ENCODE data around the gene SLC2A4RG. TPM values are rescaled to one million over a fixed set of nuclear protein-coding genes. Genes with fewer than 3 reads are reported as not detected.

SLC2A4RG gene
- total RNA-seq, 4 donors from 2014 or later, result 26.0 to 55.9 (median 39.3) TPM

GRCh38 chr20:63790572-63791168, 51.1 kb downstream of the SLC2A4RG start:
- Histone ChIP-seq H3K9me3 (no peaks in the 10 kb centered on the region), H3K4me3 (replicated peaks in 1 of 3) (no peak overlapping the region), H3K4me1 (no peaks in the 10 kb centered on the region), H3K27me3 (no peaks in the 10 kb centered on the region), H3K27ac (no peak overlapping the region), H3K36me3 (peaks cover 17 to 20% of the 10 kb centered on the region in 2 donors)
- 94% methylated on average over 37 of the region's 37 CpGs for WGBS, 2 donors
- intact Hi-C loops (cut with DNase I), result no loop called here
- TF ChIP-seq POLR2A (IDR thresholded peaks at IDR 0.05) (no peak), CTCF (IDR thresholded peaks at IDR 0.05) (no peak)
- DNase-seq, result no peak

- Histone ChIP-seq H3K9me3 (no peaks in the 10 kb centered on the region), H3K27me3 (no peaks in the 10 kb centered on the region), H3K4me1 (peaks cover 0 to 4% of the 10 kb centered on the region in 2 donors), H3K4me3 (replicated peaks in 1 of 3) (no peak overlapping the region), H3K27ac (peak overlapping the region in 1 of 3 donors; percentile 1), H3K36me3 (peaks cover 17 to 20% of the 10 kb centered on the region in 2 donors)
- intact Hi-C loops (cut with DNase I), result no loop called here
- WGBS, 2 donors, result 76 to 77% methylated on average over 16 to 23 of the region's 23 CpGs
- TF ChIP-seq CTCF (IDR thresholded peaks at IDR 0.05) (no peak), POLR2A (IDR thresholded peaks at IDR 0.05) (no peak)
- no peak for DNase-seq
These were observed 52.1 kb downstream of the SLC2A4RG start for GRCh38 chr20:63791497-63792156.

- Histone ChIP-seq H3K27me3 (no peaks in the 10 kb centered on the region), H3K36me3 (peaks cover 17 to 20% of the 10 kb centered on the region in 2 donors), H3K9me3 (no peaks in the 10 kb centered on the region), H3K4me1 (peaks cover 0 to 4% of the 10 kb centered on the region in 2 donors), H3K27ac (no peak overlapping the region), H3K4me3 (replicated peaks in 1 of 3) (no peak overlapping the region)
- TF ChIP-seq POLR2A (IDR thresholded peaks at IDR 0.05), result no peak
- TF ChIP-seq CTCF (IDR thresholded peaks at IDR 0.05), result no peak
- 78 to 81% methylated on average over 11 to 20 of the region's 20 CpGs for WGBS, 2 donors
- intact Hi-C loops (cut with DNase I), result no loop called here
- DNase-seq, result no peak
These were observed 53.3 kb downstream of the SLC2A4RG start for GRCh38 chr20:63792866-63793265.

Small RNAs within 50 kb of the gene (small RNA-seq; reads per million reads assigned to genes)
- not detected for gene LIME1
- not detected for gene TNFRSF6B

Other genes with a start within 250 kb of the SLC2A4RG start
- gene EEF1A2, start 240.7 kb upstream of the SLC2A4RG start, total RNA-seq, result 1 to 10 TPM in 3 of 4 donors, under 1 TPM in 1; 0.22 to 2.0 (median 1.3) TPM
- gene PPDPF, start 219.0 kb upstream of the SLC2A4RG start, total RNA-seq, result 100 to 1,000 TPM in 3 of 4 donors, 10 to 100 TPM in 1; 82.0 to 226 (median 146) TPM
- gene PTK6, start 202.4 kb upstream of the SLC2A4RG start, total RNA-seq, result under 1 TPM in 1 of 4 donors, not detected in 3; 0.11 TPM
- not detected for gene SRMS, start 192.0 kb upstream of the SLC2A4RG start, total RNA-seq
- under 1 TPM in 3 of 4 donors, not detected in 1; 0.39 to 0.89 (median 0.40) TPM for gene FNDC11, start 185.6 kb upstream of the SLC2A4RG start, total RNA-seq
- 10 to 100 TPM; 24.3 to 45.5 (median 36.0) TPM for gene HELZ2, start 165.5 kb upstream of the SLC2A4RG start, total RNA-seq
- gene GMEB2, start 112.7 kb upstream of the SLC2A4RG start, total RNA-seq, result 10 to 100 TPM; 23.1 to 34.9 (median 29.9) TPM
- 10 to 100 TPM; 53.7 to 84.0 (median 66.1) TPM for gene STMN3, start 86.4 kb upstream of the SLC2A4RG start, total RNA-seq
- 10 to 100 TPM; 14.1 to 87.4 (median 54.2) TPM for gene RTEL1, start 81.5 kb upstream of the SLC2A4RG start, total RNA-seq
- gene TNFRSF6B, start 43.1 kb upstream of the SLC2A4RG start, total RNA-seq, result 10 to 100 TPM in 2 of 4 donors, 1 to 10 TPM in 2; 6.7 to 15.5 (median 10.5) TPM
- 10 to 100 TPM; 43.6 to 52.1 (median 46.7) TPM for gene ARFRP1, start 31.8 kb upstream of the SLC2A4RG start, total RNA-seq
- gene ZGPAT, start 31.7 kb upstream of the SLC2A4RG start, total RNA-seq, result 10 to 100 TPM; 27.7 to 36.3 (median 30.0) TPM
- gene LIME1, start 3.1 kb upstream of the SLC2A4RG start, total RNA-seq, result 10 to 100 TPM in 2 of 4 donors, 1 to 10 TPM in 2; 8.7 to 25.0 (median 11.5) TPM
- gene ZBTB46, start 91.5 kb downstream of the SLC2A4RG start, total RNA-seq, result 10 to 100 TPM; 15.9 to 39.9 (median 27.7) TPM
- not detected for gene ABHD16B, start 121.7 kb downstream of the SLC2A4RG start, total RNA-seq
- 10 to 100 TPM; 69.4 to 93.3 (median 89.6) TPM for gene TPD52L2, start 125.5 kb downstream of the SLC2A4RG start, total RNA-seq
- 10 to 100 TPM; 38.4 to 87.4 (median 75.1) TPM for gene DNAJC5, start 155.3 kb downstream of the SLC2A4RG start, total RNA-seq
- 10 to 100 TPM; 21.6 to 44.3 (median 29.3) TPM for gene UCKL1, start 216.6 kb downstream of the SLC2A4RG start, total RNA-seq
- gene ZNF512B, start 230.2 kb downstream of the SLC2A4RG start, total RNA-seq, result 10 to 100 TPM; 13.4 to 24.8 (median 19.0) TPM
- gene SAMD10, start 239.9 kb downstream of the SLC2A4RG start, total RNA-seq, result 1 to 10 TPM; 1.1 to 6.4 (median 5.0) TPM
- gene PRPF6, start 241.4 kb downstream of the SLC2A4RG start, total RNA-seq, result 10 to 100 TPM; 62.8 to 76.2 (median 70.1) TPM